Activated T-cell treated with anti-CD3 and anti-CD28 coated beads, Interleukin-2, amount 50 U/mL, for 72 hours (primary cell): ENCODE data around the gene LGSN. TPM values are rescaled to one million over a fixed set of nuclear protein-coding genes. Genes with fewer than 3 reads are reported as not detected.
"Not testable (repeated sequence)": the region's sequence is repeated elsewhere in the genome, so short reads cannot be mapped to it uniquely, and the experiment has no call there.

Experiments
- ATAC-seq, 2 donors: fragments of 150-1000 bp; cut with Tn5 transposase; replicated peaks in 1 of 2; 2 replicates each; pipeline ENCODE4 v1.10.0; 2021; ENCODE audit warnings: moderate library complexity in 2 of 2, mild to moderate bottlenecking in 1 of 2
- DNase-seq, 2 donors: peaks; one replicate each; pipeline ENCODE4 v3.0.0; 2021 to 2022; ENCODE audit warnings: mixed read lengths in 1 of 2
- H3K27ac Mint-ChIP-seq: one replicate; pipeline ENCODE4 v1.8.0; 2022; ENCODE audit warnings: mild to moderate bottlenecking, moderate library complexity, mixed read lengths
- H3K27me3 Mint-ChIP-seq: one replicate; pipeline ENCODE4 v1.8.0; 2022; ENCODE audit warnings: low read depth, mixed read lengths
- H3K36me3 Mint-ChIP-seq, 2 donors: one replicate each; pipeline ENCODE4 v1.8.0; 2022; ENCODE audit warnings: mixed read lengths in 2 of 2, mild to moderate bottlenecking in 1 of 2; ENCODE audit not compliant: insufficient read depth in 2 of 2
- H3K4me1 Mint-ChIP-seq: one replicate; pipeline ENCODE4 v1.8.0; 2022; ENCODE audit warnings: low read depth, mixed read lengths
- H3K4me3 Mint-ChIP-seq, 2 donors: one replicate each; pipeline ENCODE4 v1.8.0; 2022; ENCODE audit warnings: mild to moderate bottlenecking in 2 of 2, mixed read lengths in 2 of 2, moderate library complexity in 2 of 2
- H3K9me3 Mint-ChIP-seq, 2 donors: one replicate each; pipeline ENCODE4 v1.8.0; 2022; ENCODE audit warnings: mixed read lengths in 2 of 2
- total RNA-seq, 2 donors: library from RNA; stranded (reverse); gene quantifications; one replicate each; pipeline ENCODE4 v1.2.3, GENCODE V29; 2022

The LGSN gene
- total RNA-seq, 2 donors from 2014 or later: 0.32 TPM; not detected in 1

DNA sequence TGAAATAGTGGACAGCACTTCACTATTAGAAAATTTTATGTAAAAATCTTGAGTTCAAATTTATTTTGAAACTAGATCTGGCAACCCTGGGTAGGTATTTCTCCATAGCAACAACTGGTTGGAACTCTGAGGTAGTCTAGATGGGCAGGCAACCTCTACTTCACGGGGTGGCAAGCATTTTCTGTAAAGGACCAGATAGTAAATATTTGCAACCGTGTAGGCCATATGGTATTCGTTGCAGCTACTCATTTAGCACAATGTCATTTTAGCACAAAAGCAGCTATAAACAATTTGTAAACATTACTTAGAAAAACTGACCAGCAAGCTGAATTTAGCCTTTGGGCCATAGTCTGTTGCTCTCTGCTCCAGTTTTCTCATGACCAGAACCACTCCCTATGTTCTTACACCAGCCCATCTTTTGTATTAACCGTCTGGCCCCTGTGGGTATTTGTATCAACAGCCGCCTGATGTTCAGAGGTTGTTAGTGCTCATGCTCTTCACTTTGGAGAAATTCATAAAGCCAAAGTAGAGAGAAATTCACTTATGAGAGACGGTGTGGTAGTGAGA, 29.2 kb downstream of the LGSN start:
- H3K27ac Mint-ChIP-seq: no peak overlapping the region
- H3K4me1 Mint-ChIP-seq: no peaks in the 10 kb centered on the region
- no peak for ATAC-seq
- no peaks in the 10 kb centered on the region for H3K27me3 Mint-ChIP-seq
- H3K9me3 Mint-ChIP-seq: no peaks in the 10 kb centered on the region
- no peak for DNase-seq
- no peaks in the 10 kb centered on the region for H3K36me3 Mint-ChIP-seq
- H3K4me3 Mint-ChIP-seq: no peak overlapping the region

DNA sequence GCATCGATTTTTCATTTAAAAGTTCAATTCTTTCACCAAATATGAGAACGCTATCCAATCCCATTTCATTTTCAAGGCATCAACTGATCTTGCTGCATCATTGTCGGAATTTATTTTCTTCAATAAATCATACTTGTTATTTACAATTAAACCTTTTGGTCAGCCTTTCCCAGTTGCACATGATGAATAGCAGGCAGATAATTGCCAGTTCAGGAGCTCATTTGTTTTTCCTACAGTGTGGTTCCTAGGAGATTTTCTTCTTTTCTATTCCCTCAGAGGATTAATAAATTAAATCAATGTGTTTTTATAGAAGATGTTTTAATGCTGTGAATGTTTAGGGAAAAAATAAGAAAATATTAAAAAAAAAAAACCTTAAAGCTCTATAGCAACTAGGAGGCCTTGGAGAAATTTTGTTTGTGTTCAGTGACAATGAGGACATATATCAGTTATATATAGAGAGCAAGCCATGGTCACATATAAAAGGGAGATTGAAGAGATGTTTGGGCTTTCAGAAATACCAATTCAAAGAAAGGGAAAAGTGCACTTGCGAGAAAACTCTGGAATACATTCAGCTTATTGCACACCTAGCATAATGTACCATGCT, 30.4 kb downstream of the LGSN start:
- no peaks in the 10 kb centered on the region for H3K4me1 Mint-ChIP-seq
- no peaks in the 10 kb centered on the region for H3K36me3 Mint-ChIP-seq
- no peak overlapping the region for H3K4me3 Mint-ChIP-seq
- no peaks in the 10 kb centered on the region for H3K27me3 Mint-ChIP-seq
- H3K9me3 Mint-ChIP-seq: no peaks in the 10 kb centered on the region
- ATAC-seq: no peak
- no peak for DNase-seq
- H3K27ac Mint-ChIP-seq: no peak overlapping the region

DNA sequence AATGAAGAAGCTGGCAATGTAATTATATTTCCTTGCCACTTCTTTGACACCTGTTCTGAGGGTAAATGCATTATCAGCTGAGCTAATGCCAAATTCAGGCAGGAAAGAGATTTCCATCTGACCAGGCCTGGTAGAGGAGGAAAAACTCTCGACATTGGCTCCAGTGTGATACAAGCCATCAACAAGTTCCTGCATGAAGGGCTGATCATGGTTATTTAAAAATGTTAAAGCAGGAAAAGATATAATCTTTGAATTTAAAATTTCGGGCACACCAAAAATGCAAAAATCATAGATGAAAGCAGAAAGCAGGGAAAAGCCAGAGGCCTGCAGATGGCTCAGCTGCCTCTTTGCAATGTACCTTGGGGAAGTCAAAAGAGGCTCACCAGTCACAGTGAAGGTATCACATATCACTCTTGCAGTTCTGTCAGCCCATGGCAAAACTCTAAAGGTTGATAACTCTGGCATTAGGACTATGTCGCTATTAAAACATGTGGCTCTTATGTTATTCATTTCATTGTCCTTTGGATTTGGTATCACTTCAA, 39.1 kb downstream of the LGSN start:
- Mint-ChIP-seq H3K4me1 (no peaks in the 10 kb centered on the region), H3K9me3 (no peaks in the 10 kb centered on the region), H3K27me3 (no peaks in the 10 kb centered on the region), H3K27ac (no peak overlapping the region), H3K4me3 (no peak overlapping the region), H3K36me3 (no peaks in the 10 kb centered on the region)
- ATAC-seq: no peak
- DNase-seq: no peak

DNA sequence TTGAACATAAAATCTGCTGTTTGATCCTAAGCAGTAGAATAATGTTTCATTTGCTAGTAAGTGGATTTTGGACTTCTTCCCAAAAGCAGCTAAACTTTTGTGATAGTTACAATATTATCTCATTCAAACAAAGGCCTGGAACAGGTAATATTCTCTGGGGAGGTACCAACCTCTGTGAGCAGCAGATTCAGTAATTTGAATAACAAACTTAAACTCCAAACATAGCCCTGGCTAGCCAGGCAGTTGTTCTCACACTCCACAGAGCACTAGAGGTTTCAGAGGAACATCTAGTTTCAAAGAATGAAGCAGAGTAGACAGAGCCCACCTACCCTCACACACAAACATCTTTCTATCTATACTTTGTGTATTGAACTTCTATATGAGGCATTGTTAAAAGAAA, 40.9 kb downstream of the LGSN start:
- DNase-seq: no peak
- Mint-ChIP-seq H3K27ac (no peak overlapping the region), H3K9me3 (no peaks in the 10 kb centered on the region), H3K27me3 (no peaks in the 10 kb centered on the region), H3K4me1 (no peaks in the 10 kb centered on the region), H3K36me3 (no peaks in the 10 kb centered on the region), H3K4me3 (no peak overlapping the region)
- no peak for ATAC-seq

GRCh38 chr6:63275953-63276352, 43.8 kb downstream of the LGSN start:
- H3K4me1 Mint-ChIP-seq: no peaks in the 10 kb centered on the region

DNA sequence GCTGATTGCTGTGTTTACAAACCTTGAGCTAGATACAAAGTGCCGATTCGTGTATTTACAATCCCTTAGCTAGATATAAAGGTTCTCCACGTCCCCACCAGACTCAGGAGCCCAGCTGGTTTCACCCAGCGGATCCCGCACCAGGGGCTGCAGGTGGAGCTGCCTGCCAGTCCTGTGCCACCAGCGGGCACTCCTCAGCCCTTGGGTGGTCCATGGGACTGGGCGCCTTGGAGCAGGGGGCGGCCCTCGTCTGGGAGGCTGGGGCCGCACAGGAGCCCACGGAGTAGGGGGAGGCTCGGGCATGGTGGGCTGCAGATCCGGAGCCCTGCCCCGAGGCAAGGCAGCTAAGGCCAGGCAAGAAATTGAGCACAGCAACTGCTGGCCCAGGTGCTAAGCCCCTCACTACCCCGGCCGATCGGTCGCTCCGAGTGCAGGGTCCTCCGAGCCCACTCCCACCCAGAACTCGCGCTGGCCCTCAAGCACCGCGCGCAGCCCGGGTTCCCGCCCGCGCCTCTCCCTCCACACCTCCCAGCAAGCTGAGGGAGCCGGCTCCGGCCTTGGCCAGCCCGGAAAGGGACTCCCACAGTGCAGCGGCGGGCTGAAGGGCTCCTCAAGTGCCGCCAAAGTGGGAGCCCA, 44.9 kb downstream of the LGSN start:
- not testable (repeated sequence) for H3K27ac Mint-ChIP-seq, H3K4me1 Mint-ChIP-seq, ATAC-seq, H3K36me3 Mint-ChIP-seq, DNase-seq, H3K9me3 Mint-ChIP-seq, H3K27me3 Mint-ChIP-seq, H3K4me3 Mint-ChIP-seq

More at GRCh38 chr6:63275953-63276352, 43.8 kb downstream of the LGSN start:
- Mint-ChIP-seq H3K27me3 (no peaks in the 10 kb centered on the region), H3K9me3 (peaks cover 0 to under 1% of the 10 kb centered on the region in 2 donors), H3K36me3 (no peaks in the 10 kb centered on the region), H3K27ac (no peak overlapping the region), H3K4me3 (no peak overlapping the region)
- DNase-seq (no peak), ATAC-seq (no peak)

DNA sequence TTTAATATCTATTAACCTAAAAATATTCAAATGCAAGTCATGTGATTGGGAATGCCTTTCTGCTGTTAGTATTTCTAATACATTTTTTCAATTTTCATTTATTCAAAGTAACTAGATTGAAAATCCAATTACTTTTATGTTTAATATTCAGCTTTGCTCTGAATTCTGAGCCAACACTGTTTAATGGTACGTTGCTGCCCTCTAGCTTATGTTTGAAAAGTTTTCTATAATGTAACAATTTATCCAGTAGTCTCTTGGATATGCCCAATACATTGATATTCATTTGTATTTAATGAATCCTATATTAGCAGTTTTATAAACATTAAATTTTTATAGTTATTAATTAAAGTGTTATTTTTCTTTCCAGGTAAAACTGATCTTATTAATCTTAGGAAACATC, 47.4 kb downstream of the LGSN start:
- Mint-ChIP-seq H3K27me3 (no peaks in the 10 kb centered on the region), H3K36me3 (no peaks in the 10 kb centered on the region), H3K27ac (no peak overlapping the region), H3K4me3 (no peak overlapping the region), H3K9me3 (peaks cover 0 to 2% of the 10 kb centered on the region in 2 donors), H3K4me1 (no peaks in the 10 kb centered on the region)
- DNase-seq (no peak), ATAC-seq (no peak)

DNA sequence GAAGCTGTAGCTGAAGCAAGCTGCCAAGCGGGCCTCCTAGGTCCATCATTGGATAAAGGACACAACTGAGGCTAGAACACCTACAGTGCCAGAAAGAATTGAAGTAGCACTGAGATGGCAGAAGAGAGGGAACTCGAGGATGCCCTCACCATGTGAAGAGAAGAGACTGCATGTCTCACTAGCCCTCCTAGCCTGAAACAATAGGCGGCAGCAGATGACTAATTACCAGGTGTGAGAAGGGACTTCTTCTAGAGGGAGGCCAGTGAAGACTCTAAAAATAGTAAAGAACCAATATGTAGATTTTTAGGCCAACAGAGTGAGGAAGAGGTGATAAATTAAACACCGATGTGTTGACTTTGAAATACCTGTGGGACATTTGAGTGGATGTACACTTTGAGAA, 50.3 kb downstream of the LGSN start:
- Mint-ChIP-seq H3K4me1 (no peaks in the 10 kb centered on the region), H3K27me3 (no peaks in the 10 kb centered on the region), H3K9me3 (peaks cover 0 to 2% of the 10 kb centered on the region in 2 donors), H3K36me3 (no peaks in the 10 kb centered on the region), H3K4me3 (no peak overlapping the region), H3K27ac (no peak overlapping the region)
- ATAC-seq (no peak), DNase-seq (no peak)

GRCh38 chr6:63268574-63268973, 51.2 kb downstream of the LGSN start:
- H3K36me3 Mint-ChIP-seq: no peaks in the 10 kb centered on the region

DNA sequence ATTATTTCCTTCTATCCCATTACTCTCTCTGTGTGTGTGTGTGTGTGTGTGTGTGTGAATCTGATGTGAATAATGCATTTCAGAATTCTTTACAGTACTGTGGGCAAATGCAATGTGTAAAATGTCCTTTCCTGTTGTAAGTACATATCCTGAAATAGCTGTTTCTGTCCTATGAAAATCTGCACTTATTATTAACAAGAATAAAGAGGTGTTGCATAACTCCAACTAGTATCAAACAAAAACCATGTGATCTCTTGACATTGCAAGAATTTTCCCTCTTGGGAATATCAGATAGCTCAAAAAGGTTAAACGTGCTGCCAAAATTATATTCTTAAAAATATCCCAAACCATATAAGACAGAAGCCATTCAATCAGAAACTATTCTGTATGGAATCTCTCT, 52.0 kb downstream of the LGSN start:
- DNase-seq (no peak), ATAC-seq (no peak)
- Mint-ChIP-seq H3K27me3 (no peaks in the 10 kb centered on the region), H3K36me3 (no peaks in the 10 kb centered on the region), H3K4me1 (no peaks in the 10 kb centered on the region), H3K4me3 (no peak overlapping the region), H3K27ac (no peak overlapping the region), H3K9me3 (peaks cover 0 to 2% of the 10 kb centered on the region in 2 donors)

More at GRCh38 chr6:63268574-63268973, 51.2 kb downstream of the LGSN start:
- Mint-ChIP-seq H3K4me1 (no peaks in the 10 kb centered on the region), H3K27ac (no peak overlapping the region), H3K9me3 (peaks cover 0 to 2% of the 10 kb centered on the region in 2 donors), H3K27me3 (no peaks in the 10 kb centered on the region), H3K4me3 (no peak overlapping the region)
- ATAC-seq (no peak), DNase-seq (no peak)

DNA sequence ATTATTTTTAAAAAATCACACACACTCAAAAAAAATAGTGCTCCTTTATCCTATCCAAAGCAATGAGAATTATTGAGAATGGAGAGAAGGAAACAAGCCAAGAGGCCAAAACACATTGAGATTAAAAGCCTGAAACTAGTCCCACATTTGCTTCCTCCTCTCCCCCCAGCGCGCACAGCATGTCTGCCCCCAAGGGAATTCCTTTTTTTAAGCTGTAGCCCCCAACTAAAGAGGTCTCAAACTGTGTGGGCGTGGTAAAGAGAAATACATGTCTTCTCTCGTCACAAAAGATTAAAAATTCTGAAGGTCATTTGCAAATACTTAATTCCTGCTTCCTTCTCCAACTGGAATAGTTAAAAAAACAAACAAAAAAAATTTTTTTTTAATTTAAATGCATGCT, 52.7 kb downstream of the LGSN start:
- H3K27ac Mint-ChIP-seq: no peak overlapping the region
- DNase-seq: no peak
- H3K4me1 Mint-ChIP-seq: no peaks in the 10 kb centered on the region
- H3K36me3 Mint-ChIP-seq: no peaks in the 10 kb centered on the region
- no peak overlapping the region for H3K4me3 Mint-ChIP-seq
- H3K27me3 Mint-ChIP-seq: no peaks in the 10 kb centered on the region
- ATAC-seq: no peak
- H3K9me3 Mint-ChIP-seq: peaks cover 0 to 2% of the 10 kb centered on the region in 2 donors

GRCh38 chr6:63263444-63263843, 56.3 kb downstream of the LGSN start:
- H3K27me3 Mint-ChIP-seq: no peaks in the 10 kb centered on the region
- no peak overlapping the region for H3K27ac Mint-ChIP-seq
- DNase-seq: no peak
- H3K4me1 Mint-ChIP-seq: no peaks in the 10 kb centered on the region
- no peak overlapping the region for H3K4me3 Mint-ChIP-seq
- ATAC-seq: no peak
- H3K9me3 Mint-ChIP-seq: no peaks in the 10 kb centered on the region
- no peaks in the 10 kb centered on the region for H3K36me3 Mint-ChIP-seq

GRCh38 chr6:63261820-63262219, 58.0 kb downstream of the LGSN start:
- DNase-seq (no peak), ATAC-seq (no peak)
- no peaks in the 10 kb centered on the region for H3K9me3 Mint-ChIP-seq
- H3K4me3 Mint-ChIP-seq: no peak overlapping the region
- no peaks in the 10 kb centered on the region for H3K4me1 Mint-ChIP-seq
- H3K36me3 Mint-ChIP-seq: no peaks in the 10 kb centered on the region
- H3K27ac Mint-ChIP-seq: no peak overlapping the region
- H3K27me3 Mint-ChIP-seq: no peaks in the 10 kb centered on the region
